ENCODE results near the gene POLA2. TPM values are rescaled to one million over a fixed set of nuclear protein-coding genes. Genes with fewer than 3 reads are reported as not detected.

POLA2 gene
- total RNA-seq, 1 experiment from 2014 or later = 39.0 TPM

- CTCF ChIA-PET = interaction anchor here (0.7 kb wide), 1 partner anchor 53 kb away, joined by 3 read pairs; no protein-coding TSS in a partner anchor
- in situ Hi-C loops (cut with HindIII; ENCODE audit: low pct_unique_long_range_greater_than_20kb, low sequenced_read_pairs) (no loop called here), intact Hi-C loops (cut with micrococcal nuclease; ENCODE audit: unreplicated experiment) (no loop called here)
- no peaks in the 10 kb centered on the region; the same call in 1 of the 2 replicates for H3K36me3 ChIP-seq (ENCODE audit: control insufficient read depth, insufficient read depth, low read length)
- H3K27ac ChIP-seq (ENCODE audit: low read length) = no peak overlapping the region
- no peaks in the 10 kb centered on the region for H3K9me3 ChIP-seq (ENCODE audit: control insufficient read depth, insufficient read depth, low read depth, low read length)
- H3K4me3 ChIP-seq (ENCODE audit: low read depth in 2 of 2, low read length in 2 of 2) = no peak overlapping the region
- POLR2A ChIA-PET = no interaction called here
- DNase-seq (ENCODE audit: low read depth, low spot score) (no peak), ATAC-seq (no peak)
- H3K27me3 ChIP-seq (ENCODE audit: control insufficient read depth, insufficient read depth, low read length) = no peaks in the 10 kb centered on the region
- no peak for TF ChIP-seq REST (IDR thresholded peaks at IDR 0.05; ENCODE audit: insufficient read depth in 1 of 2, low read depth in 2 of 2, low read length in 1 of 2)
- no peak for TF ChIP-seq TCF7L2 (IDR thresholded peaks at IDR 0.05; ENCODE audit: low read depth, low read length)
- no peak for TF ChIP-seq SIN3A (IDR thresholded peaks at IDR 0.05; ENCODE audit: borderline replicate concordance, insufficient read depth, low read depth, low read length)
- TF ChIP-seq CTCF (IDR thresholded peaks at IDR 0.05) = no peak
- TF ChIP-seq POLR2AphosphoS5 (IDR thresholded peaks at IDR 0.05; ENCODE audit: low read depth, low read length) = no peak
- BruUV-seq (replicated peaks) = no TSS peak
- peaks cover 20% of the 10 kb centered on the region for H3K4me1 ChIP-seq (ENCODE audit: control insufficient read depth, insufficient read depth, low read length)
These were observed 58.8 kb downstream of the POLA2 start for GRCh38 chr11:65320386-65321075.

- no TSS peak for BruUV-seq (replicated peaks)
- H3K4me3 ChIP-seq (ENCODE audit: low read depth in 2 of 2, low read length in 2 of 2) = no peak overlapping the region
- H3K9me3 ChIP-seq (ENCODE audit: control insufficient read depth, insufficient read depth, low read depth, low read length) = no peaks in the 10 kb centered on the region
- intact Hi-C loops (cut with micrococcal nuclease; ENCODE audit: unreplicated experiment) (no loop called here), in situ Hi-C loops (cut with HindIII; ENCODE audit: low pct_unique_long_range_greater_than_20kb, low sequenced_read_pairs) (no loop called here)
- peaks cover 17% of the 10 kb centered on the region for H3K4me1 ChIP-seq (ENCODE audit: control insufficient read depth, insufficient read depth, low read length)
- H3K27ac ChIP-seq (ENCODE audit: low read length) = no peak overlapping the region
- TF ChIP-seq CTCF (IDR thresholded peaks at IDR 0.05) (no peak), TCF7L2 (IDR thresholded peaks at IDR 0.05; ENCODE audit: low read depth, low read length) (no peak), POLR2AphosphoS5 (IDR thresholded peaks at IDR 0.05; ENCODE audit: low read depth, low read length) (no peak)
- ChIA-PET CTCF (no interaction called here), POLR2A (no interaction called here)
- H3K36me3 ChIP-seq (ENCODE audit: control insufficient read depth, insufficient read depth, low read length) = no peaks in the 10 kb centered on the region; the same call in 1 of the 2 replicates
- ATAC-seq (no peak), DNase-seq (ENCODE audit: low read depth, low spot score) (no peak)
- no peaks in the 10 kb centered on the region for H3K27me3 ChIP-seq (ENCODE audit: control insufficient read depth, insufficient read depth, low read length)
These were observed 59.3 kb downstream of the POLA2 start for GRCh38 chr11:65321076-65321475.

Measured in Panc1 (cell line).